Sigmoid colon (tissue), 7 donors: ENCODE results near the gene PRKCA. TPM values are rescaled to one million over a fixed set of nuclear protein-coding genes. Genes with fewer than 3 reads are reported as not detected.
"Not testable (repeated sequence)": the region's sequence is repeated elsewhere in the genome, so short reads cannot be mapped to it uniquely, and the experiment has no call there.

Experiments
- DNase-seq: peaks from one replicate; pipeline ENCODE4 v3.0.0-alpha.2; 2019
- H3K27ac ChIP-seq, 4 donors: fragments of 200-600 bp; sonication (generic); one replicate each; pipeline ENCODE4 v1.5.1; 2016 to 2019; ENCODE audit warnings: mild to moderate bottlenecking in 1 of 4
- H3K27me3 ChIP-seq, 3 donors: fragments of 200-600 bp; sonication (generic); one replicate each; pipeline ENCODE4 v1.5.1; 2019; ENCODE audit warnings: mild to moderate bottlenecking in 1 of 3
- H3K36me3 ChIP-seq, 4 donors: fragments of 200-600 bp; sonication (generic); one replicate each; pipeline ENCODE4 v1.5.1; 2016 to 2019
- H3K4me1 ChIP-seq, 4 donors: fragments of 200-600 bp; sonication (generic); one replicate each; pipeline ENCODE4 v1.5.1; 2017 to 2019
- H3K4me3 ChIP-seq, 4 donors: fragments of 200-600 bp; sonication (generic); one replicate each; pipeline ENCODE4 v1.5.1; 2017 to 2019; ENCODE audit warnings: mild to moderate bottlenecking in 2 of 4, moderate library complexity in 1 of 4
- H3K9me3 ChIP-seq, 4 donors: fragments of 200-600 bp in 3 of 4; sonication (generic) in 3 of 4; one replicate each; pipeline versions ENCODE4 v1.5.1 to v1.6.1; 2013 to 2019
- CTCF ChIP-seq, 4 experiments: fragments of 450-650 bp in 3 of 4; fragments of 200-600 bp in 1 of 4; IDR thresholded peaks; one replicate each; pipeline ENCODE4 v1.5.1; 2016 to 2019; ENCODE audit warnings: antibody characterized with exemption in 4 of 4, mild to moderate bottlenecking in 3 of 4, moderate library complexity in 2 of 4
- EP300 ChIP-seq, 4 donors: sonication (generic); formaldehyde crosslinking; IDR thresholded peaks; one replicate each; pipeline ENCODE4 v1.6.1; 2017; ENCODE audit warnings: antibody characterized with exemption in 4 of 4
- POLR2A ChIP-seq, 2 donors: fragments of 450-650 bp; IDR thresholded peaks; one replicate each; pipeline ENCODE4 v1.6.1; 2016; ENCODE audit warnings: antibody characterized with exemption in 2 of 2, mild to moderate bottlenecking in 2 of 2, moderate library complexity in 2 of 2
- POLR2AphosphoS5 ChIP-seq, 4 donors: sonication (generic); formaldehyde crosslinking; IDR thresholded peaks; one replicate each; pipeline ENCODE4 v1.6.1; 2017; ENCODE audit warnings: antibody characterized with exemption in 4 of 4
- WGBS, 2 donors: extraction: QIAGEN DNeasy Blood & Tissue Kit; methylation state at CpG; one replicate each; pipeline ENCODE4 v1.1.7; 2013; 5-methylcytosine and 5-hydroxymethylcytosine counted together
- intact Hi-C: fragments of 100-400 bp; cut with DNase I; formaldehyde crosslinking; loops from one replicate; pipeline ENCODE4 v1.15.1; 2023
- polyA plus RNA-seq, 3 donors: library from polyadenylated mRNA; stranded (reverse); fragments of 200-250 nt; gene quantifications; one replicate each; pipeline ENCODE4 v1.2.3, GENCODE V29; 2013
- total RNA-seq, 4 donors: library from RNA; depleted of rRNA; stranded (reverse); fragments of >200 nt; gene quantifications; one replicate each; pipeline ENCODE4 v1.1.0, GENCODE V29; 2016
- donor health status: healthy with polysubstance abuse.
- donor health status: Bipolar disorder and iron deficiency.
- donor health status: healthy.

Gene PRKCA
- total and polyA plus RNA-seq, 7 donors, result 6.6 to 58.4 (median 42.6) TPM

DNA sequence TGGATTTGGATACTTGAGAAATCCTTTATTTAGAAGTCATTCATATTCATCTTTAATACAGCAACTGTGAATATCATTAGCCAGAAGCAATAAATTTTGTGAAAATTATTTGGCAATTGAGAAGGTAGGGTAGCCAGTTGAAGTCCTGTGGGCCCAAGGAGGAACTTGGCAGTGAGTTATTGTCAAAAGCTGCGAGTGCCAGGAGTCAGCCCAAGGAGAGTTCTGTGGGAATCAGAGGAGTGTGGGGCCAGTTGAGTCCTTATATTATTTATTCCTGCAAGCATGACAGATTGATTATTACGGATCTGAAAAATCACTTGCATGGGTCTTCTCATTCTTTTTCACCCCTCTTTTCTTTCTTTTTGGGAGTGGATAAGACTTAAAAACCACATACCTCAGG, 38.3 kb downstream of the PRKCA start:
- no peak for DNase-seq
- no peak overlapping the region for H3K27ac ChIP-seq
- H3K4me1 ChIP-seq, result peaks cover 0 to 51% (median 39%) of the 10 kb centered on the region in 4 donors
- H3K36me3 ChIP-seq, result no peaks in the 10 kb centered on the region
- no peaks in the 10 kb centered on the region for H3K9me3 ChIP-seq
- H3K4me3 ChIP-seq, result no peak overlapping the region
- 88 to 93% methylated on average over 2 of the region's 2 CpGs for WGBS, 2 donors
- TF ChIP-seq POLR2A (IDR thresholded peaks at IDR 0.05) (no peak), POLR2AphosphoS5 (IDR thresholded peaks at IDR 0.05) (no peak), CTCF (IDR thresholded peaks at IDR 0.05) (no peak), EP300 (IDR thresholded peaks at IDR 0.05) (no peak)
- no peaks in the 10 kb centered on the region for H3K27me3 ChIP-seq
- intact Hi-C loops, result no loop called here

- 37 to 74% methylated on average over 4 of the region's 4 CpGs for WGBS, 2 donors
- Histone ChIP-seq H3K4me3 (no peak overlapping the region), H3K27me3 (no peaks in the 10 kb centered on the region), H3K27ac (no peak overlapping the region), H3K9me3 (no peaks in the 10 kb centered on the region), H3K4me1 (peaks cover 0 to 51% (median 39%) of the 10 kb centered on the region in 4 donors), H3K36me3 (no peaks in the 10 kb centered on the region)
- TF ChIP-seq EP300 (IDR thresholded peaks at IDR 0.05) (no peak), CTCF (IDR thresholded peaks at IDR 0.05) (no peak), POLR2A (IDR thresholded peaks at IDR 0.05) (no peak), POLR2AphosphoS5 (IDR thresholded peaks at IDR 0.05) (no peak)
- DNase-seq, result no peak
- intact Hi-C loops, result no loop called here
Observed at GRCh38 chr17:66341462-66341861, 39.0 kb downstream of the PRKCA start.

- DNase-seq, intact Hi-C loops, H3K4me3 ChIP-seq, H3K27me3 ChIP-seq, H3K9me3 ChIP-seq, H3K27ac ChIP-seq, H3K36me3 ChIP-seq: not testable (repeated sequence)
- H3K4me1 ChIP-seq, result peaks cover 0 to 50% (median 38%) of the 10 kb centered on the region in 4 donors
- 96 to 99% methylated on average over 4 of the region's 4 CpGs for WGBS, 2 donors
Observed at GRCh38 chr17:66342263-66342662, 39.9 kb downstream of the PRKCA start.

GRCh38 chr17:66343531-66344078, 41.2 kb downstream of the PRKCA start:
- WGBS, 2 donors, result 97 to 98% methylated on average over 3 of the region's 3 CpGs

GRCh38 chr17:66344473-66344872, 42.1 kb downstream of the PRKCA start:
- DNase-seq, result no peak
- TF ChIP-seq POLR2A (IDR thresholded peaks at IDR 0.05) (no peak), CTCF (IDR thresholded peaks at IDR 0.05) (no peak), POLR2AphosphoS5 (IDR thresholded peaks at IDR 0.05) (no peak), EP300 (IDR thresholded peaks at IDR 0.05) (no peak)
- H3K4me1 ChIP-seq, result peaks cover 0 to 55% (median 45%) of the 10 kb centered on the region in 4 donors
- H3K27me3 ChIP-seq, result no peaks in the 10 kb centered on the region
- WGBS, 2 donors, result 97 to 98% methylated on average over 4 of the region's 4 CpGs
- intact Hi-C loops, result no loop called here
- H3K4me3 ChIP-seq, result no peak overlapping the region
- H3K9me3 ChIP-seq, result no peaks in the 10 kb centered on the region
- no peak overlapping the region for H3K27ac ChIP-seq
- no peaks in the 10 kb centered on the region for H3K36me3 ChIP-seq

More at GRCh38 chr17:66343531-66344078, 41.2 kb downstream of the PRKCA start:
- Histone ChIP-seq H3K4me3 (no peak overlapping the region), H3K27ac (no peak overlapping the region), H3K36me3 (no peaks in the 10 kb centered on the region), H3K9me3 (no peaks in the 10 kb centered on the region), H3K4me1 (peaks cover 0 to 54% (median 42%) of the 10 kb centered on the region in 4 donors), H3K27me3 (no peaks in the 10 kb centered on the region)
- intact Hi-C loops, result no loop called here
- no peak for TF ChIP-seq POLR2A (IDR thresholded peaks at IDR 0.05)
- TF ChIP-seq CTCF (IDR thresholded peaks at IDR 0.05), result no peak
- no peak for TF ChIP-seq POLR2AphosphoS5 (IDR thresholded peaks at IDR 0.05)
- no peak for TF ChIP-seq EP300 (IDR thresholded peaks at IDR 0.05)
- DNase-seq, result no peak
